ENCODE measurements around the gene RIPK1.

RIPK1 gene

DNA sequence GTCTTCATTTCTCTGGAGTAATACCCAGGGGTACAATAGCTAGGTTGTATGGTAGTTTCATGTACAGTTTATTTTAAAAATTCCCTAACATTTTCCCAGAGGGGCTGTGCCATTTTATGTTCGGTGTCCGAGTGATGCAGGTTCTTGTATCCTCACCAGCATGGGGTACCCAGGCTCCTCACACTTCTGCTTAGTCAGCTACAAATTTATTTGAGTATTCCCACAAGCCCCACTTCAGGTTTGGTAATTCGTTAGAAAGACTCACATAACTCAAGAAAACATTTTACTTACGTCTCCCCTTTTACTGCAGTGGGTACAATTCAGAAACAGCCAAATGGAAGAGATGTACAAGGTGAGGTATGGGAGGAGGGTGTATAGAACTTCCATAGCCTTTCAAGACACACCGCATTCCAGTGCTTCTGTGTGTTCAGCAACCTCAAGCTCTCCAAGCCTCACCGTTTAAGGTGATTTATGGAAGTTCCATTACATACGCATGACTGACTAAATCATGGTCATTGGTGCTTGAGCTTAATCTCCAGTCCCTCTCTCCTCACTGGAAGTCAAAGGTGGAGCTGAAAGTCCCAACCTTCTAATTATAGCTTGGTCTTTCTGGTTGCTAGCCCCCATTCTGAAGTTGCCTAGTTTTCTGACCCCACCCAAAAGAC is 18.1 kb downstream of the RIPK1 start:
- DNase-seq = no peak

DNA sequence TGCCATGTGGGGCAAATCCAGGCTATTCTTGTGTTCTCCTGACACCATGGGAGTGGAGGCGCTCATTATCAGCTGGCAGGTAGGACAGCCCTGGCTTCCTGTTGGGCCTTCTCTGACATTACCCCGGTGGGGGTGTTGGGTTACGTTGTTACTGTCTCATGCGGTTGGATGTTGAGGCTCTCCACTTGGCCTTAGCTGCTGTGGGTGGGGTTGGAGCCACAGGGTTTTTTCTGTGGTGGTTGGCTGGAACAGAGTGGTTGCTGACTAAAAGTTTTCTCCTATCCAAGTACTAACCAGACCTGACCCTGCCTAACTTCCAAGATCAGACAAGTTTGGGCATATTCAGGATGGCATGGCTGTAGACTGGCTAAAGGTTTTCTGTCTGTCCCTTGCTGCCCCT is 20.2 kb downstream of the RIPK1 start:
- no peak for DNase-seq

DNA sequence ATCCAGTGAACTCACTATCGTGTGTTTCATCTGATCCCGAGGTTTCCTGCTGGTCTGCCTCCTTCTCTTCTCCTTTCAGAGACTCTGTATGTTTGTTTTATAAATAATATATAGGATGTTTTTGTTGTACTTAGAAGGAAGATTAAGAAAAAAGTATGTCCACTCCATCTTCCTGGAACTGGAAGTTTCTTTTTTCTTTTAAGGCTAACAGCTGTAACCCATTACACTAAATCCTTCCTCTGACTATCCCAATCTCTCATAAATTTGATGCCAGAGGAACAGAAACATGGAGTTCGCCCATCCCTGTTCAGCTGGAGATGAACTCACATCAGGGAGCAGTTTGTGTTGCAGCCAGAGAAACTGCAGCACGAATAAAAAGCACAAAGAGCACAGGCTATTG is 20.7 kb downstream of the RIPK1 start:
- DNase-seq = no peak

DNA sequence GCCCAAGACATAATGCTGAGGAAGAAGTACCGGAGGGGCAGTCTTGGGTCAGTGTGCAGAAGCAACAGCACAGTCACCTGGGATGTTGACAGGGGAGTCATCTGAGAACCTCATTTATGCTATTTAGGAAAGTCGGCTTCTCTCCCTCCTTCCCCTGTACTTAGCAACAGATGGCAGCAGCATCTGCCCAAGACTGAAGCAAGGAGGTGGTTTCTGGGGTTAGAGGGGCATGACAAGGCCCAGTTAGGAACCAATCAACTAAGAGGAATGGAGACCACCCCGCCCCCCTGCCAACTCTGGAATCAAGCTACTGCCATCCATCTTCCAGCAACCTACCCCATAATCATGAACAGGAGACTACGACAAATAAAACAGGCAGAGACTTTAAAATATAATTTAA is 21.7 kb downstream of the RIPK1 start:
- DNase-seq = no peak

DNA sequence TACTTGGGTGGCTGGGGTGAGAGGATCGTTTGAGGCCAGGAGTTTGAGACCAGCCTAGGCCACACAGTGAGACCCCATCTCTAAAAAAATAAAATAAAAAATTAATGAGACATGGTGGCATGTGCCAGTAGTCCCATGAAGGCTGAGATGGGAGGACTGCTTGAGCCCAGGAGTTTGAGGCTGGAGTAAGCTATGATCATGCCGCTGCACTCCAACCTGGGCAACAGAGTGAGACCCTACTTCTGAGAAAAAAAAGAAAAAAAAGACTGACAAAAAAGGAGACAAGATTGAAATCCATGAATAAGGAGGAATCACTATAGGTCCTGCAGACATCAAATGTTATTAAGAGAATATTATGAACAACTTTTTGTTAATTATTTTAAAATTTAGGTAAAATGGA is 26.5 kb downstream of the RIPK1 start:
- no peak for DNase-seq

DNA sequence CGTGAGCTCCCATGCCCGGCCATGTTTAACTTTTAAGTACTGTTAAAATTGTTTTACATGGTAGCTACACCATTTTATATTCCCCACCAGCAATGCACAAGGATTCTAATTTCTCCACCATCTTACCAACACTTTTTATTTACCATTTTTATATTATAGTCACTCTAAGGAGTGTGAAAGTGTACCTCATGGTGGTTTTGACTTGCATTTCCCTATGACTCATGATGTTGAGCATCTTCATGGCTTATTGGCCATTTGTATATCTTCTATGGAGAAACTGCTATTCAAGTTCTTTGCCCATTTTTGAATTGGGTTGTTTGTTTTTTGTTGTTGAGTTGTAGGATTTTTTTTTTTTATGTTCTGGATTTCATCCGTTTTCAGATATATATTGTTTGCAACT is 34.6 kb downstream of the RIPK1 start:
- DNase-seq = no peak

DNA sequence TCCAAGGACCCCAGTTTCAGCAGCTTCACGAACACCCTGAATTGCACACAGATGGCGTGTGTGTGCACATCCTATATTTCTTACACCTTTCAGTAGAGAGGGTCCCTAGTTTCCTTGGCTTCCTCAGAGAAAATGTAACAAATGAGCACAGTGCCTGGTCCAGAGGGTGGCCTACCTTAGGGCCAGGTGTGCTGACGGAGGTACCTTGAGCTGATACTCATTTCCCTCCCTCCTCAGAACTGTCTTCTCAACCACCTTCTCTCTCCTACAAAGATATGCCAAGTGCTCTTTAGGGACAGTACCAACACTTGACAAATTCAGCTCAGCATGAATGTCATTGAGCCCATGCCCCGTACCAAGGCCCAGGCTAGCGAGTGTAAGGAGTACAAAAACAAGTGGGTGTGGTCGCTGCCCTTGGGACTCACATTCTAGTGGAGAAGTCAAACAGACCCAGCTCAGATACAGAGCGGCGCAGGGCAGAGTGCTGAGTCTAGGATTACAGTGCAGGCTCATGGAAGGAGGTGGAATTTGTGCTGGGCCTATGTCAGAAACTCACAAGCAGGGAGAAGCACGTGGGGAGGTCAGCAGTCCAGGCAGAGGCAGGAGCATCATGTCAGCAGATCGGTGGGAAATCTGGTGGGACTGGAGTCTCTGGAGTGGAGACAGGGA is 40.6 kb downstream of the RIPK1 start:
- no peak for DNase-seq

DNA sequence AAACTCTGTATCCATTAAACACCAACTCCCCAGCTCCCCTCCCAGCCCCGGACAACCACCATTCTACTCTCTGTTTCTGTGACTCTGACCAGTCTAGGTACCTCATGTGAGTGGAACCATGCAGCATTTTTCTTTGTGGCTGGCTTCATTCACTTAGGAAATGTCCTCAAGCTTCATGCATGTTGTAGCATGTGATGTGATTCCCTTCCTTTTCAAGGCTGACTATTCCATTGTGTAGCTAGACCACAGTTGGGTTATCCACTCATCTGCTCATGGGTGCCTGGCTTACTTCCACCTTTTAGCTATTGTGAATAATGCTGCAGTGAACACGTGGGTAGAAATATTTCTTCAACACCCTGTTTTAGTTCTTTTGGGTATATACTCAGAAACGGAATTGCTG is 41.5 kb downstream of the RIPK1 start:
- no peak for DNase-seq

DNA sequence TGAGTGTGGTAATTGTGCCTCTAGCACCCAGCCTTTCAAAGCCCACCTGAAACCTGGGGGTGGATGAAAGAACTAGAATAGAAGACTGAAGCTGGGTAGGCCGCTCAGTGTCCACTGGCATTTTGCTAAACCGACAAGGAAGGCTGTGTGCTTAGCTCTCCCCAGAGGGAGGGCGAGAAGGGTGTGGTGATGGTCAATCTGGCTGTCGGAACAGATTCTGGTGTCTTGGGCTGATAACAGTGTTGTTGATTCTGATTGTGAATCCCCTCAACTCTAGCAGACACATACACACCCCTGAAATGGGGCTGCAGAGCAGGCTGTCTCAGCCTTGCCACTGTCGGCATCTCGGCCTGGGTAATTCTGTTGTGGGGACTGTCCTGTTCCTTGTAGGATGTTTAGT is 46.1 kb downstream of the RIPK1 start:
- no peak for DNase-seq

DNA sequence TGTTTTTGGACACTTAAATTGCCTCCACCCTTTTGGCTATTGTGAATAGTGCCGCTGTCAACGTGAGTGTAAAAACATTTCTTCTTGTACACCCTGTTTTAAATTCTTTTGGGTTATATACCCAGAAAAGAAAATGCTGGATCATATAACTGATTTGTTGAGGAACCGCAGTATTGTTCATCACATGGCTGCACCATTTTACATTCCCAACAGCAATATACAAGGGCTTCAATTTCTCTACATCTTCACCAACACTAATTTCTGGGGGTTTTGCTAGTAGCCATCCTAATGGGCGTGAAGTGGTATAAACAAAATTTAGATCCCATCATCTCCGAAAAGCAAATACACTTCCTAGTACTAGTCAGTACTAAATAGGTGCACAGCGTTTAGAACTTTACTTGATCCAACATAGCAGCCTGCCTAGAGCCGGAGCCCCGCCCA is 49.6 kb downstream of the RIPK1 start:
- no peak for DNase-seq

DNA sequence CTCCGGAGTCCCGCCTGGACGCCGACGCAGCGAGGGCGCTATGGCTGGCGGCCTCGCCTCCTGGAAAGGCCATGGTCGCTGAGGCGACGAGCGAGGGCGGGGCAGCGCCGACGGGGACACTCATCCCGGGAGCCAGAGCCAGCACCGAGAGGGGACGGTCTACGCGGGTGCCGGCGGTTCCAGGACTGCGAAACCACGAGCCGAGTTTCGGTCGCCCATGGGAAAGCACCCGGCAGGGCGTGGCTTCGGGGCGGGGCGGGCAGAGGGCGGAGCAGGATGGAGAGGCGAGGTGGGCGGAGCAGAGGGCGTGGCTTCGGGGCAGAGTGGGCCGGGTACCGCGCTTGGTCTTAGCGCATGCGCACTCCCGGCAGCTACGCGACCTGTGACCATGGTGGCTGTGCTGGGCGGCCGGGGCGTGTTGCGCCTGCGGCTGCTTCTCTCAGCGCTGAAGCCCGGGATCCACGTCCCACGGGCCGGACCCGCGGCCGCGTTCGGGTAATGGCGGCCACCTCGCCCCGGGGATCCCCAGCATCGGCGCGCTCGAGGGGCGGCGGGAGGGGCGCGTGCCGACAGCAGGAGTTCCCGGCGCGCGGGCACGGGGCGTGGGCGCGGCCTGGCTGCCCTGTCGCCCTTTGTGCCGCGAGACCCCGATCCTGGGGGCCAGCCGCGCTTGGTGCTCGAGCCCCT is 50.2 kb downstream of the RIPK1 start, which contains the start of gene BPHL:
TSS of gene BPHL (plus strand) at position 359 of the 687 bp plus-strand sequence. CDS start at position 389, 30 bp downstream.
- peak; percentile 93 to 97 for DNase-seq

DNA sequence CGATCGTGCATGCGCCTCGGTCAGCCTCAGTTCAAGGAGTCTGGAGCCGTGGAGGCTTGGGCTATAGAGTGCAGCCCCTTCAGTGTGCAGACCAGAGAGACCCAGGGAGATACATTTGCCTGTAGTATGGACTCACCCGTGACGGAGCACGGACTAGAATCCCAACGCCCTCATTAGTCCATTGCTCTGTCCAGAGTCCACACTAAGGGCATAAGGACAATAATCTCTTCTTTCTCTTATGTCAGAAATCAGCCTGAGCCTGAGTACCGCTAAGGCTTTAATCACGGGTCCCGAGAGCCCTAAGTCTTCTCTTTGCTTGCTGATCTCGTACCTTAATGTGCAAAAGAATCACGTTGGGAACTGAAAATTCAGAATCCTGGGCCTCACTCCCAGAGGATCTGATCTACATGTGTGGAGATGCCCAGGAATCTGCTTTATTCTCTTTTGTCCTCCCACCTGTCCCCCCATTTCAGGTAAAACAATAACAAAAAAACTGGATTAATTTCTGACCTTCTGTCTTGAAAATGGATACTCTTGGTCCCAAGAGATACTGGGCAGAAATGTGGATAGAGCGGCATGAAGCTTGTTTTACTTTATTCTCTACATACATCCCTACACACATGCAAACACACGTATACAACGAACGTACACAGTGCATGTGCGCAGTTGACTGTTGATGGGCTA is 50.9 kb downstream of the RIPK1 start:
- DNase-seq = peak in 1 of 2 donors; percentile 42

DNA sequence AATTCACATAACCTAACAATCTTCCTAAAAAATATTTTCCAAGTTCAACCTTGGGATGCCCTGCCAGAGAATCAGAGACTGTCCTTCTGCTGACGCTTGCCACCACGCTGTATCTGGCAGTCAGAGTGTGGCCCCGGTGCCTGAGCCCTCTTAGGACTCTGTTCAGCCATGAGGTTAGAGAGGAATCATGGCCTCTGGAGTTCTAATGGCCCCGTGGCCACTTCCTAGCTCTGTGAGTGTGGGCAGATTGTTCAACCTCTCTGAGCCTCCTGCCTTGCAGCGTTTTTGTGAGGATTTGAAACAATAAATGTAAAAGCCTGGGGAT is 52.4 kb downstream of the RIPK1 start:
- DNase-seq = no peak

DNA sequence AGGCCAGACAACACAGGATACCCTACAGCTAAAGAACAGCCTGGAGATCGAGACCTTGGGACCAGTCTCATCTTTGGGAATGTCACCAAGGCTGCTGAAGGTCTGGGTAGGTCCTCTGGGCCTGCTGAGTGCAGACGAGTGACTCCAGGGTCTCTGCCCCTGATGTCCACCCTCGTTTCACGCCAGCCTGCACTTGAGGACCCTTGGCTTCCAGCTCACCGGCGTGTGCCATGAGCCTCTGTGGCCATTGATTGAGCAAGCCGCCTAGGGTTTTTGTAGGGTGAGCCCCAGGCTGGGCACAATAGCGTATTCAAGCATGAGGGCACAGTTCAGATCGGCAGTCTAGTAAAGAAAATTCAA is 54.5 kb downstream of the RIPK1 start:
- no peak for DNase-seq

DNA sequence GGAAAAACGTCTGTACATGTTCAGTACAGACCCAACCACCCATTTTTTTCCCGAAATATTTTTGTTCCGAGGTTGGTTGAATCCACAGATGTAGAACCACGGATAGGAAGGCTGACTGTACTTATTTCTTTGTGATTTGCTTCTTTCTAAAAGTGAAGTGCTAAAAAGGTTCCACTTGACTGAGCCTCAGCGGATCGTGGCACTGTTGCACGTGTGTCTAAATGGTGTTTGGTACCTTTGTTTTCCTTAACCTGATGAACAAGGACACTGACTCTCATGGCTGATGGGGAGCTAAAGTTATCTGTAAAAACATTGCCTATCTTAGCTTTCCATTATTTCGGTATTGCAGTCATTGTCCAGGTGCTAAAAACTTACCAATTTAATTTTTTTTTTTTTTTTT is 56.4 kb downstream of the RIPK1 start:
- DNase-seq = no peak

DNA sequence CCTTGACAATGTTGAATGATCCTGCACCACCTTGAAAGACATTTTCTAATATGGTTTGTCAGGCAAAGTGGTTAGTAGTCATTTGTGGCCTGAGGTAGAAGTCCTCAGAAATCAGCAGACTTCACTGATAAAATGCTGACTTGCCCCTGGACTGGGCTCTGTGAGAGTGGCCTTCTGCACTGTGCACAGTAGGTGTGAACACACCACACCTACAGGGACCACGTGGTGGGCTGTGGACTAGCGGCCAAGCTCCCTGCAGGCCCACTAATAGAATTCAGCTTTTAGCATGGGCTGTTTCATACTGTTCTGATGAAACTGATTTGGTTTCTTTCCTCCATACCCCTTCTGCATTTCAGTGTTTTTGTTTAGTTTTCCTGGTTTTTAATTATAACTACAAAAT is 57.5 kb downstream of the RIPK1 start:
- no peak for DNase-seq

DNA sequence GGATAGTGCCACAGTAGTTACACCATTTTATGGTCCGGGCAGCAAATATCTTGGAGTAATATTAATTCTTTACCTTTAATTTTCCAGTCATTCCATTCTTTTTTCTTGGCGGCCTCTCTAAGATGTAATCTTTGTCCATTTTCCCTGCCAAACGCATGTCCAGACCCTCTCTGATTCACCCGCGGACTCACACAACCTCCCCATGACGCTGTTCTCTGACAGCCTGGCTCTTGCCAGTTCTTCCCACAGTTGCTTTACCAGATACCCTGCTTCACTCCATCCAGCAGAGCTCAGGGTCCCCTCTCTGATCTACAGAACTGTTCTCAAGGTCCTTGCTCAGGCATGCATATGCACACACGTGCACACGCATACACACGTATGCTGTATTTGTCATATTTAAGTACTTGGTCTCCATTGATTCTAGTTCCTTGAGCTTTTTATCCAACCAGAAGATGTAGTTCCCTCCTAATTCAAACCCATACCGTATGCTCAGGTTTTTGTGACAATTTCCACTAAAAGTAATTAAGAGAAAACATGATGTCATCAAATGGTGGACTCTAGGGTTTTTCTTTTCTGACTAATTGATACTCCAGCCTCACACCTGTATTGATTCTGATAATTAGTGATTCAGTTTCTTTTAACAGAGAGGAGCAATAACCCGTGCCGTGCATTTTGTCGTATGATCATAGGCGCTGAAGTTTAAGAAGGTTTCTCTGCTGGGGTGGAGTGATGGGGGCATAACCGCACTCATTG is 60.2 kb downstream of the RIPK1 start:
- no peak for DNase-seq

DNA sequence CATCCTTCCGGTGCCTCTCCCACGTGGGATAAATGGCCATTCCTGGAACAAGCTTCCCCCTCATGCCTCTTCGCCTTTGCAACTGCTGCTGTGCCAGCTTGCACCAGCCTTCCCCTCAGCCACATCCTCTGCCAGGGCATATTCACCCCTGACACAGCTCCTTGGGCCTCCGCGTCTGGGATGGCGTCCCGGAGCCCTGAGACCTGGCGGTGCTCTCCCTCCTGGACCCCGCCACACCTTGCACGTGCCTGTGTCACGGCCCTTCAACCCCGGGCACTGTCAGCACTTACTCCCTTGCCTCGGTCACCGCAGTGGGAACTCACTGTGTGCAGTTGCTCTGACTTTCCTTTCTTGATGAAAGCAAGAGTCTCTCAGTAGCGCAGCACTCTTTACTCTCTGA is 63.4 kb downstream of the RIPK1 start:
- DNase-seq = no peak

DNA sequence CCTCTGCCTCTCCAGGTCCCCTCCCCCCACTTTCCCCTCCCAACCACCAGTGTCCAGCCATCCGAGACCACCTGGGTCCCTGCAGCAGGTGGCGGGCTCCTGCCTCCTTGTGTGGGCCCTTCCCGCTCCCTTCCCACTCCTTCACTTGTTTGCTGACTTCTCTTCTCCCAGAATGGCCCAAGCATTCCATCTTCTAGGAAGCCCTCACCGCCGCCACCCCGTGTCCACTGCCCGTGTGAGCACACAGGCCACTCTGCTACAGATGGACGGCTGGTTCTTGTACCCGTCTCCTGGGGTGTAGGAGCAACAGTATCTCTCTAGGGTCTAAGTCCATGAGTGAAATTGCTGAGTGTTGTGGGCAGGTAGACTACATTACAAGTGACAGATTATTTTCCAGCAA is 65.2 kb downstream of the RIPK1 start:
- no peak for DNase-seq

DNA sequence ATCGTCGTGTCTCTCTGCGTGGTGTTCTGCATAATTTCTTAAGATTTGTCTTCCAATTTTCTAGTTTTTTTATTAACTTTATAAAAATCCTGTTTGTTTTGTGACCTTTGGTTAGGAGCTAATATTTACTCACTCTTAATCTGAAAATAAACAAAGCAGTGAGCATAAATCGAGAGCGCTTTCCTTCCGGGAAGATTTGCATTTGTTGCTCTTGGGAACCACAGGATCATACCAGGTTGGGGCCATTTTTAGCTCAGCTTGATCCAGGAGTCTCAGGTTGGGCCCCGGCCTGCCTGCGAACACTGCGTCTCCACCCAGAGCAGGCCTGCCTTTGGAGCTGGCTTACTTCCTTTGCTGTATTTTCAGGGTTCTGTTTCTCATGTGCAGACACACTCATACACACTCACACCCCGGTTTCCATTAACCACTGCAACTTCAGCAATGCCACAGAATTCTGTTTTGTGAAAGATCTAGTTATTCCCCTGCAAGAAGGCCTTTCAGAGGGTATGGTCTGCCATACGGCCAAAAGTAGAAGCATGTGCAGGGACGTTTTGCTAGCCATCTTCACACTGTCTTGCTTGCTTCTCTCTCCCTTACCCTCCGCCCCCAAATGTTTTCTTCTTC is 67.5 kb downstream of the RIPK1 start:
- no peak for DNase-seq

DNA sequence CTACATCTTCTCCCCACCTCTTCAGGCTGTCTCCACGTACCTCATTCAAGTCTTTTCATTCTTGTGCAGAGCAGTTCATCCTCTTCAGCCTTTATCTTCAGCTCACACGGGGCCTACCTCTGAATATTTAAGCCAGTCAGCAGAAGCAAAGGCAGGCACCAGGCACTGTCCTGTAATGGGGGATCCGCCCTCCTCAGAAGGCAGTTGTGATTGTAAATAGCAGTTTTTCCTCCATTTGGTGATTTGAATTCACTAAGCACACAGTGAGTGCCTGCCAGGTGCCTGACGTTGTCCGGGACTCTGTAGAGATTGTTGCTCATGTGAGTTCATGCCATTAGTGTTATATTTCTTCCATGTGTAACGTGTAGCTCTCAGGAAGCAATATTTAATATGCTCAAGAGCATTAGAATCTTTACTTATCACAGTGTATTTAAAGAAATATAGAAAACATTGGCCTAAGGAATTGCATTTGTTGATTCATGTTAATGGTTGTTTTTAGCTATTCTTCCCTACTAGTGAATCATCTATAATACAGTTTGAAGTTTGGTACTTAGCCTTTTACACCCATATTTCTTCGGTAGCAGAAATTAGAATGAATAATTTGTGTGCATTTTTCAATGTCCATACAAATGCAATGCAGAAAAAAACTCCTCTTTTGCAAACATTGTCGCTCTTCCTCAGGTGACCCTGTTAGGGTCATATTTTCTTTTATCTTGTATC is 68.2 kb downstream of the RIPK1 start:
- DNase-seq = no peak
